ENCODE data around the gene UBE2D1.

Gene UBE2D1

DNA sequence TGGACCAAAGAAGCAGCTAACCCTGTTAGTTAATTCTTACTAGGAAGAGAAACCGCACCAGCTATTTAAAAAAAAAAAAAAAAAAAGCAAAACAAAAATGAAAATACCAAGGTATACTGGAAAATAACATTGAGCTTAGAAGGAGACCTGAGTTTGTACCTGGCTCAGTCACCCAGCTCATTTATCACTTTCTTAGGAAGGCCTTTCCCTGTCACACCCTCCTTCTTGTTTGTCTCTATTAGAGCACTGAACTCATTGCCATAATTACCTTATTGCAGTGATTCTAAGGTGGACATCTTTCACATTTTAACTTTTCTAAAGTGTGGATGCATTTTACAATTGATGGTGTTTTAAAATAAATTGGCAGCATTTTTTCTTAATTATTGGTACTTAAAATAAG, 24.1 kb downstream of the UBE2D1 start:
- Histone ChIP-seq H3K4me3 (ENCODE audit: severe bottlenecking) (no peak overlapping the region), H3K27ac (ENCODE audit: poor library complexity, severe bottlenecking) (no peak overlapping the region), H3K4me1 (ENCODE audit: insufficient read depth, poor library complexity, severe bottlenecking) (peaks cover 29% of the 10 kb centered on the region), H3K36me3 (ENCODE audit: low read depth) (0 out of 2 replicates have a peak, but pooled peaks cover 13% of the 10 kb centered on the region), H3K9me3 (ENCODE audit: severe bottlenecking) (no peaks in the 10 kb centered on the region), H3K27me3 (ENCODE audit: insufficient read depth, poor library complexity, severe bottlenecking) (no peaks in the 10 kb centered on the region)
- TF ChIP-seq, protein P1, sequence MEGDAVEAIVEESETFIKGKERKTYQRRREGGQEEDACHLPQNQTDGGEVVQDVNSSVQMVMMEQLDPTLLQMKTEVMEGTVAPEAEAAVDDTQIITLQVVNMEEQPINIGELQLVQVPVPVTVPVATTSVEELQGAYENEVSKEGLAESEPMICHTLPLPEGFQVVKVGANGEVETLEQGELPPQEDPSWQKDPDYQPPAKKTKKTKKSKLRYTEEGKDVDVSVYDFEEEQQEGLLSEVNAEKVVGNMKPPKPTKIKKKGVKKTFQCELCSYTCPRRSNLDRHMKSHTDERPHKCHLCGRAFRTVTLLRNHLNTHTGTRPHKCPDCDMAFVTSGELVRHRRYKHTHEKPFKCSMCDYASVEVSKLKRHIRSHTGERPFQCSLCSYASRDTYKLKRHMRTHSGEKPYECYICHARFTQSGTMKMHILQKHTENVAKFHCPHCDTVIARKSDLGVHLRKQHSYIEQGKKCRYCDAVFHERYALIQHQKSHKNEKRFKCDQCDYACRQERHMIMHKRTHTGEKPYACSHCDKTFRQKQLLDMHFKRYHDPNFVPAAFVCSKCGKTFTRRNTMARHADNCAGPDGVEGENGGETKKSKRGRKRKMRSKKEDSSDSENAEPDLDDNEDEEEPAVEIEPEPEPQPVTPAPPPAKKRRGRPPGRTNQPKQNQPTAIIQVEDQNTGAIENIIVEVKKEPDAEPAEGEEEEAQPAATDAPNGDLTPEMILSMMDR (IDR thresholded peaks at IDR 0.05; ENCODE audit: poor library complexity, severe bottlenecking) = no peak
- no peak for ATAC-seq (ENCODE audit: low read depth)
- DNase-seq (ENCODE audit: low spot score) = no peak

DNA sequence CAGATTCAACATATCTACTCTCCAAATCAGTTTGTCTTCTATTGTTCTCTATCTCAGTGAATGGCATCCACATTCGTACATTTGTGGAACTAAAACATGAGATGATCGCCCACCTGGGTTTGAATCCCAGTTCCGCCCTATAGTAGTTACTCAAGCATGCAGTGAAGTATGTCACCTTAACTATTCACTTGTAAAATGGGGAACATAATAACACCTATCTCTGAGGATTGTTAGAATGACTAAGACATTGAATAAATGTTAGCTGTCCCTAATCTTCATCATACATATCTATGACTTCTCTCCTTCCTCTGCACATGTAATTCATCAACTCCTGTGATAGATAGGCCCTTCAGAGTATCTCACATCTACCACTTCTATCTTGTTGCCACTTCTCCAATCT, 24.7 kb downstream of the UBE2D1 start:
- Histone ChIP-seq H3K36me3 (ENCODE audit: low read depth) (0 out of 2 replicates have a peak, but pooled peaks cover 13% of the 10 kb centered on the region), H3K9me3 (ENCODE audit: severe bottlenecking) (no peaks in the 10 kb centered on the region), H3K27me3 (ENCODE audit: insufficient read depth, poor library complexity, severe bottlenecking) (no peaks in the 10 kb centered on the region), H3K27ac (ENCODE audit: poor library complexity, severe bottlenecking) (no peak overlapping the region), H3K4me1 (ENCODE audit: insufficient read depth, poor library complexity, severe bottlenecking) (peaks cover 29% of the 10 kb centered on the region), H3K4me3 (ENCODE audit: severe bottlenecking) (no peak overlapping the region)
- DNase-seq (ENCODE audit: low spot score) (no peak), ATAC-seq (ENCODE audit: low read depth) (no peak)
- TF ChIP-seq, protein P1 (IDR thresholded peaks at IDR 0.05; ENCODE audit: poor library complexity, severe bottlenecking) = no peak

DNA sequence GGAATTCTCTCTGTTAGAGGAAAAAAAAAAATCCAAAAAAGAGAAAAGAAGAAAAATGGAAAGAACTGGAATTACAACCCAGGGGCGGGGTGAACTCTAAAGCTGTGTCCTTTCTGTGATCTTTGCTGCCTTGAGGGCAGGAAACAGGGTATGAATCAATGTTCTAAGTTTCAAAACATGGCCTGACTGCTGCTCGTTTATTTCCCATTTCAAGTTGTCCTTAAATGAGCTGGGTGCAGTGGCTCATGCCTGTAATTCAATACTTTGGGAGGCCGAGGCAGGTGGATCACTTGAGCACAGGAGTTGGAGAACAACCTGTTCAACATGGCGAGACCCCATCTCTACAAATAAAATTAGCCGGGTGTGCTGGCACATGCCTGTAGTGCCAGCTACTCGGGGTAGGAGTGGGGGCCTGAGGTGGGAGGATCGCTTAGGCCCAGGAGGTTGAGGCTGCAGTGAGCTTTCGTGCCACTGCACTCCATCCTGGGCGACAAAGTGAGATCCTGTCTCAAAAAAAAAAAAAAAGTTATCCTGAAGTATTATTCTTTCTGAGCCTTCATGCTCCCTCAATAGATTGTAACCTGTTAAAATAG, 25.7 kb downstream of the UBE2D1 start:
- no peak for DNase-seq (ENCODE audit: low spot score)
- 0 out of 2 replicates have a peak, but pooled peaks cover 13% of the 10 kb centered on the region for H3K36me3 ChIP-seq (ENCODE audit: low read depth)
- TF ChIP-seq, protein P1 (IDR thresholded peaks at IDR 0.05; ENCODE audit: poor library complexity, severe bottlenecking) = no peak
- H3K4me1 ChIP-seq (ENCODE audit: insufficient read depth, poor library complexity, severe bottlenecking) = peaks cover 29% of the 10 kb centered on the region
- H3K27ac ChIP-seq (ENCODE audit: poor library complexity, severe bottlenecking) = peak overlapping the region; percentile 30
- H3K9me3 ChIP-seq (ENCODE audit: severe bottlenecking) = no peaks in the 10 kb centered on the region
- ATAC-seq (ENCODE audit: low read depth) = peak; percentile 80
- H3K4me3 ChIP-seq (ENCODE audit: severe bottlenecking) = no peak overlapping the region
- no peaks in the 10 kb centered on the region for H3K27me3 ChIP-seq (ENCODE audit: insufficient read depth, poor library complexity, severe bottlenecking)

DNA sequence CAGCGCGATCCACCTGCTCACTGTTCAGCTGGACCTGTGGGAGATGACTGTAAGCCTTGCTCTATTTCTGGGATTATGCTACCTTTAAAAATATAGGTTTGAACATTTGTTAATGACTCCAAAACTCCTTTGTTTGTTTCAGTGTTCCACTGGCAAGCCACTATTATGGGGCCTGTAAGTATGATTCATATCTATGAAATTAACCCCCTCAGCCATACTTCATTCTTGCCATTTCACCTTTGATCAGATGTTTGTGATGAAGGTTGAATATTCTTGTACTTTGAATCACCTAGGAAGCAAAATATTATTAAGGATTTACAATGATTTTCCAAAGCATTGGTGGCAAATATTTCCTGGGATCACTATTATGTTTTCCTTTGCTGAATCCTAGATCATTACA, 26.5 kb downstream of the UBE2D1 start:
- H3K4me1 ChIP-seq (ENCODE audit: insufficient read depth, poor library complexity, severe bottlenecking) = peaks cover 29% of the 10 kb centered on the region
- 0 out of 2 replicates have a peak, but pooled peaks cover 13% of the 10 kb centered on the region for H3K36me3 ChIP-seq (ENCODE audit: low read depth)
- ATAC-seq (ENCODE audit: low read depth) (no peak), DNase-seq (ENCODE audit: low spot score) (no peak)
- no peaks in the 10 kb centered on the region for H3K9me3 ChIP-seq (ENCODE audit: severe bottlenecking)
- H3K27ac ChIP-seq (ENCODE audit: poor library complexity, severe bottlenecking) = peak overlapping the region; percentile 35
- no peaks in the 10 kb centered on the region for H3K27me3 ChIP-seq (ENCODE audit: insufficient read depth, poor library complexity, severe bottlenecking)
- no peak overlapping the region for H3K4me3 ChIP-seq (ENCODE audit: severe bottlenecking)
- TF ChIP-seq, protein P1 (IDR thresholded peaks at IDR 0.05; ENCODE audit: poor library complexity, severe bottlenecking) = no peak
